ENCODE data around the gene HLA-DRB1. TPM values are rescaled to one million over a fixed set of nuclear protein-coding genes. Genes with fewer than 3 reads are reported as not detected.
"Not testable (repeated sequence)": the region's sequence is repeated elsewhere in the genome, so short reads cannot be mapped to it uniquely, and the experiment has no call there.

HLA-DRB1 gene
- polyA plus RNA-seq, 4 donors: 31.7 to 64.3 (median 48.3) TPM

DNA sequence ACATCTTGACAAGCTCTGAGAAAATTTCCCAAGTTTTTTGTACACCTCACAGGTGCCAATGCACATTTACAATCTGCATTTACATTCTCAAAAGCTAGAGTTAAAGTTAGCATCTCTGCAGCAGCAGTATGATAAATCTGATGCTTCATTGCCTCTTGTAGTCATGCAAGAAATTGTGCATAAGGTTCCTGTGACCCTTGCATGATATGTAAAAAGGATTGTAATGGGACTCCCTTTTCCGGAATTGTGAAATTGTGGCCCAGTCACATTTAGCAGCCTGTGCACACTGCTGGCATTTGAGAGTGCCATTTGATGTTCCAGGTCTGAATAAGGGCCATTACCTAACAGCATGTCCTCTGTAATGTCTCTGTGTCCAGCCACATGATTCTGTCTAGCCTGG is 24.1 kb downstream of the HLA-DRB1 start:
- DNase-seq (ENCODE audit: low read depth in 4 of 4, low spot score in 3 of 4): no peak

DNA sequence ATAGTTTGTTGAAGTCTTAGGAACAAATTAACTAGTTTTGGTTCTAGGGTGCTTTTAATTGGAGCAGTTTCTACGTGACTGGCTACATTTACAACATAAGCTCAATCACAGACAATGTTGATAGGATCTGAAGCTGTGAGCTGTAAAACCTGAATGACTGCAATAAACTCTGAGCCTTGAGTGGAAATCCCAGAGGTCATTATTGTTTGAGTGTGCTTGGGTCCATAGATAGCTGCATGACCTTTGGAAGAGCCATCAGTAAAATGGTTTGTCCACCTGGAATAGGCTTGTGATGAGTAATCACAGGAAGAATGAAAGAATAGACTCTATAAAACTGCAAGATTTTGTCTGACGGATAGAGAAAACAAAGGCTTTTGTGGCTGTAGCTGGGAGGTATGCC is 26.7 kb downstream of the HLA-DRB1 start:
- DNase-seq (ENCODE audit: low read depth in 4 of 4, low spot score in 3 of 4): no peak

DNA sequence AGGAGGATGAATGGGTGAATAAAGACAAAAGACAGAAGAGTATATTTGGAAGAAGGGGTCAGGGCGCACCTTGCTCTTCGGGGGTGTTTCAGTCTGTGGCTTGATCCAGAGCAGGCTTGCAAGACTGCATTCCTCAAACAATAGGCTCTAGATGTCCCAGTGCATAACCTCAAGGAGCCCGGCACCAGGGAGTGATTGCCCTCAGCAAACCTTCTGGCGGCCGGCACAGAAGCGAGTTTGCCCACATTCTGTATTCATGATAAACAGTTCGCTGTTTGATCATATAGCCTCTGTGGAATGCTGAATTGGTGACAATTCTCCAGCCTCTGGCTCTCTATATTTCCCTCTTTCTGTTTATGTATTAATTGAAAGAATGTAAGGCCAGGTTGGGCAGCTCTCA is 29.9 kb downstream of the HLA-DRB1 start:
- DNase-seq (ENCODE audit: low read depth in 4 of 4, low spot score in 3 of 4): no peak

DNA sequence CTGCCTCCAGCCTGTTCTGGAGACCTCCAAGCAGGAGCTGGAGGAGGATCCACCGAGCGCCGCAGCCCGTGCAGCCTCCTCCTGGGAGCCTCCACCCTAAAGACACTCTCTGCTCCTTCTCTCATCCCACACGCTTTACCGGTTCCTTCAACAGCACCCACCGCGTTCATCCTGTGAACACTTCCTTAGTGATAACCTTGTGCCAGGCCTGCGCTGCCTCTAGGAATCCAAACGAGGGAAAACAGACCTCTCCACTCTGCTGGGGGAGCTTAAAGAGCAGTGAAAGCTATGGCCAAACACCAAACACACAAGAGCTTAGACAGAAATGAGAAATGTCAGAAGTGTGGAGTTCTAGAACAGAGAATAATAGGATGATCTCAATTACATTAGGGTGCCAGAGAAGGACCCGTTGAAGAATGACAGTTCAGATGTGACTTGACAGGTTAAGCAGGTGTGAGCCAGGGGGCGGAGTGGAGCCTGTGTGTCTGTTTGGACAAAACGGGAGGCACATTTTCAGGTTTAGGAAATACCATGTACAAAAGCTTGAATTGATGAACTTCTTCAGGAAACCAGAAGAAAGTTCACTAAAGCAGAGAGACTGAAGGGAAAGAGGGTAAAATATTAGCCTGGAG is 31.1 kb downstream of the HLA-DRB1 start:
- no peak for DNase-seq (ENCODE audit: low read depth in 4 of 4, low spot score in 3 of 4)

DNA sequence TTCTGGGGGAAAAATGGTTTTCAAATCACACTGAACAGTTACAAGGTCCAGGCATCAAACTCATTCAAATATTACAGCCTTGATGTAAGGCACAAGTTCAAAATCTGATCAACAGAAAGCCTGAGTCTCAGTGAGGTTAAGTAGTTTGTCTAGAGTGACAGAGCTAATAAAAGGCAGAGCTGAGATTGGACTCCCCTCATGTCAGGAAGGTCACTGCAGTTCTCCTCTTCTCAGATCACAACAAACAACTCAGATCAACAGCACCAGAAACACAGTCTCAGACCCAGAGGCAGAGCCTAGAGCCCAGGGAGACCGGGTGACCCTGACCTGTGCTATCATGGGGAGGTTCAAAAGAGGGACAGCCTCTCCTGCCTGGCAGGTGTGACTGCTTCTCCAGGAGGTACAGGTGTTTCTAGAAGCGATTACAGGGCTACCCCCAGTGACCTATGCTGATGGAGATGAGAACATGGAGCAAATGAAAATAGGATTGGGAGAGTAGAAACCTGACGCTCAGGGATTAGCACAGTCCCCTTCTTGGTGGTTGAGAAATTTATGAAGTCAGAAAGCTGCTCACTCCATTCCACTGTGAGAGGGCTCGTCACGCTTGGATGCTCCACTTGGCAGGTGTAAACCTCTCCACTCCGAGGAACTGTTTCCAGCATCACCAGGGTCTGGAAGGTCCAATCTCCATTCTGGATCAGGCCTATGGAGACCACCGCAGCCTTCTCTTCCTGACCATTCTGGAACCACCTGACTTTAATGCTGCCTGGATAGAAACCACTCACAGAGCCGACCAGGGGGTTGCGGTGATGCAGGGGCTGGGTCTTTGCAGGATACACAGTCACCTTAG is 35.3 kb downstream of the HLA-DRB1 start:
- DNase-seq (ENCODE audit: low read depth in 4 of 4, low spot score in 3 of 4): peak in 1 of 4 donors; percentile 9

DNA sequence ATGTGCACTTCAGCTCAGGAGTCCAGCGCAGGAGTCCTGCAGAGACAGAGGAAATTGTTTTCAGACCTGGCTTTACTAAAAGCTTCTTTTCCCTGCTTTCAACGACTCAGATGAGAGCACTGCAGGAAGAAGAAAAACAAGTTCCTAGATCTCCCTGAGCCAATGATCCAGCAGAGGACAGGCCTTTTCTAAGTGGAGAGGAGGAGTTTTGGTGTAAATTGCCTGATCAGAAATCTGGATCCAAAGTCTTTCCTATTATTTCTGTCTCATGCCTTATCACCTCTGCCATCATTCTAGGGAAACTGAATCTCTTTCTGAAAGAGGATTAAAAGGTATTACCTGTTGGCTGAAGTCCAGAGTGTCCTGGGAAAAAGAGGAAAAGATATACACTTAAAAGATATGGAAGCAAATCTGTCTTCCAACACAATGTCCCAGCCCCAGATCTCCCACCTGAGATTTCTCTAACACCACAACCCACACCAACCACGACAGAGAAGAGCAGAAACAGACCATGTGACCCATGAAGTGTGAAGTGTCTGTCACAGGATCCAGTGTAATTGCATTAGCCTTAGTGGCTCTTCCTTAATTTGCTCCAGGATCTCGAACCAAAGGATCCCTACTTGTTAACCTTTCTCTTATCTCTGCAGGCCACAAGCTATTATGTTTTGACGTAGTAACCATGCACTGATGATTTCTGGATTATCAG is 36.5 kb downstream of the HLA-DRB1 start:
- no peak for DNase-seq (ENCODE audit: low read depth in 4 of 4, low spot score in 3 of 4)

DNA sequence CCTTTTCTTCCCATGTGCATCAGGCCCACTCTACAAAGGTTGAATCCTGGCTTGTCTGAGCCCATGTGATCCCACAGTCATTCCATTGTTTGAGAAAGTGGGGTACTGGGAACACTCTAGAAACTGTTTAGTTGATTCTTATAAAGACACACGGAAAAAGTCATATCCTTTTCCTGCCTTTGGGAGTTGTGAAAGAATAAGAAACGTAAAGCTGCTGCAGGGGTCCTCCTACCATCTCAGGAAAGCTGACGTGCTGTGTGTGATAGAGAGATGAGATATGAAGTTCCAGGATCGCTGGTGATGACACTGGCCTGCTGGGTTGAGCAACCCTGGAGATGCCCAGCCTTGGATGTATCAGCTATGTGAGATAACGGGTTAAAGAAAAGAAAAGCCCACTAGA is 38.2 kb downstream of the HLA-DRB1 start:
- no peak for DNase-seq (ENCODE audit: low read depth in 4 of 4, low spot score in 3 of 4)

DNA sequence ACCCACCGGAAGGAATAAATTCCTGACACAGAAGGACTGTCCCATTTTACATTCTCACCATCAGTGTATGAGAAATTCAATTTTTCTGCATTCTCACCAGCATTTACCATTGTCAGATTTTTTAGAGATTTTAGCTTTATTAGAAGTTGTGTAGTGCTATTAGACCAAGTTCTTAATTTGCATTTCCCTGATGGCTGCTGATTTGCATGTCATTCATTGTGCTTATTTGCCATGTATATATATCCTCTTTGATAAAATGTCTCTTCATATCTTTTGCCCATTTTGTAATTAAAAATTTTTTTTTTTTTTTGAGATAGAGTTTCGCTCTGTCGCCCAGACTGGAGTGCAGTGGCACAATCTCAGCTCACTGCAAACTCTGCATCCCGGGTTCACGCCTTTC is 49.8 kb downstream of the HLA-DRB1 start:
- no peak for DNase-seq (ENCODE audit: low read depth in 4 of 4, low spot score in 3 of 4)

DNA sequence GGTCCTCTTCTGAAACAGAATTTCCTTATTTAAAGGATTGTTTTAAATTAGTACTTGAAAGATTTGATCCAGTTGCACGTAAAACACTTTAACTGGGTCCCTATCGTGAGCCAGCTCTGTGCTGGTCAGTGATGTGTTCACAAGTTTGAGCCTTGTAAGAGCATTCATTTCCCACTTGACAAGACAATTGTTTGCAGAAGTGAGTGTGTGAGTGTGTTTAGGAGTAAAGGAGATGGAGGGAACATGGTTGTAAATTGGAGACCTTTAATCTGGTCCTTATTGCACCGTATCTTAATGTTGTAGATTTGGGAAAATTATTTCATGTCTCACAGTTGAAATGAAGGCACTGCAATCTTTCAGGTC is 59.2 kb downstream of the HLA-DRB1 start:
- not testable (repeated sequence) for DNase-seq (ENCODE audit: low read depth in 4 of 4, low spot score in 3 of 4)

DNA sequence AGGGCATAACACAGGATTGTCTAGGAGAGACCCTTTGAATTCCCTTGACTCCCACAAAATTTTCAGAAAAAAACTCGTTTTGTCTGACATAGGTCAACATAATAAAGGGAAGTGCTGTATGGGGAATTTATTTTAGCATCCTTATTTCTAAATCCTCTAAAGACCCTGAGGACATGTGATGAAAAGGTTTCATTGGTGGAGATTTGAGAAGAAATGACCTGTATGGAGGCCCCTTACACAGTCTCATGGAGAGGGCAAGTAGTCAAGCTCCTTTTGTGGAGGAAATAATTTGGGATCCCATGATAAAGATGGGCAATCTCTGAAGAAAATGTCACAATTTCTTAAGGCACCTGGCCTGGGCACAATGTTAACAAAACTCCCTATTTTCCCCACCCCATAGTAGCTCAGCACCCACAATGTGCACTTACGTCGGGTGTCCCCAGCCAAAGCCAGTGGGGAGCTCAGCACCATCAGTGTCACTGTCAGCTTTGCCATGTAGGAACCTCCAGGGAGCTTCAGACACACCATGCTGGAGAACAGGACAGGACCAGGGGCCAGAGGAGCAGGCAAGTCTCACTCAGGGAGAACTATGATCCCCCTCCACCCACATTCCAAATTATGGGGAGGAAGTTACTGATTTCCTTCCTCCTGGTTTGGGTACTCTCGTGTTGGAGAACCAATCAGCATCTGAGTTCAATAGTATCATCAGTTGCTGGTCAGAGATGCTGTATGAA is 59.8 kb downstream of the HLA-DRB1 start, which contains the start of gene HLA-DRB5:
Gene HLA-DRB5 (minus strand): TSS at position 591 of the 734 bp plus-strand sequence. CDS start 63 bp downstream, at position 528.
- no peak for DNase-seq (ENCODE audit: low read depth in 4 of 4, low spot score in 3 of 4)

Other genes with a start within 250 kb of the HLA-DRB1 start
- gene TSBP1, start 217.9 kb downstream of the HLA-DRB1 start, polyA plus RNA-seq (ENCODE audit: insufficient read length in 4 of 4): under 1 TPM in 1 of 4 donors, not detected in 3; 0.05 TPM
- 1 to 10 TPM in 1 of 4 donors, under 1 TPM in 2, not detected in 1; 0.19 to 1.3 (median 0.52) TPM for gene BTNL2, start 182.7 kb downstream of the HLA-DRB1 start, polyA plus RNA-seq (ENCODE audit: insufficient read length in 4 of 4)
- 10 to 100 TPM; 64.5 to 96.0 (median 91.9) TPM for gene HLA-DRA, start 150.0 kb downstream of the HLA-DRB1 start, polyA plus RNA-seq (ENCODE audit: insufficient read length in 4 of 4)
- gene HLA-DRB5, start 59.6 kb downstream of the HLA-DRB1 start, polyA plus RNA-seq (ENCODE audit: insufficient read length in 4 of 4): 10 to 100 TPM in 3 of 4 donors, 1 to 10 TPM in 1; 9.5 to 51.0 (median 12.5) TPM
- gene HLA-DQA1, start 47.6 kb upstream of the HLA-DRB1 start, polyA plus RNA-seq (ENCODE audit: insufficient read length in 4 of 4): 1 to 10 TPM; 2.7 to 6.7 (median 3.6) TPM
- 1 to 10 TPM; 4.4 to 8.3 (median 6.1) TPM for gene HLA-DQB1, start 76.8 kb upstream of the HLA-DRB1 start, polyA plus RNA-seq (ENCODE audit: insufficient read length in 4 of 4)
- under 1 TPM in 2 of 4 donors, not detected in 2; 0.14 to 0.38 TPM for gene HLA-DQA2, start 151.5 kb upstream of the HLA-DRB1 start, polyA plus RNA-seq (ENCODE audit: insufficient read length in 4 of 4)
- gene HLA-DQB2, start 173.7 kb upstream of the HLA-DRB1 start, polyA plus RNA-seq (ENCODE audit: insufficient read length in 4 of 4): 1 to 10 TPM in 1 of 4 donors, under 1 TPM in 2, not detected in 1; 0.83 to 1.7 (median 0.89) TPM
- gene HLA-DOB, start 227.2 kb upstream of the HLA-DRB1 start, polyA plus RNA-seq (ENCODE audit: insufficient read length in 4 of 4): under 1 TPM in 3 of 4 donors, not detected in 1; 0.13 to 0.19 (median 0.15) TPM
- 10 to 100 TPM; 11.9 to 14.8 (median 12.8) TPM for gene TAP2, start 248.9 kb upstream of the HLA-DRB1 start, polyA plus RNA-seq (ENCODE audit: insufficient read length in 4 of 4)